Breast epithelium (tissue), 3 donors: ENCODE results near the gene MYO1D. TPM values are rescaled to one million over a fixed set of nuclear protein-coding genes. Genes with fewer than 3 reads are reported as not detected.

Experiments
- total RNA-seq, 3 donors: library from RNA; depleted of rRNA; stranded (reverse); fragments of >200 nt; gene quantifications; one replicate each; pipeline ENCODE4 v1.1.0, GENCODE V29; 2016

MYO1D gene
- total RNA-seq, 3 donors from 2014 or later, result 54.4 to 114 (median 76.7) TPM

Other genes with a start within 250 kb of the MYO1D start
- 100 to 1,000 TPM in 2 of 3 donors, 10 to 100 TPM in 1; 59.7 to 138 (median 129) TPM for gene TMEM98, start 51.0 kb upstream of the MYO1D start, total RNA-seq
- not detected for gene SPACA3, start 114.7 kb upstream of the MYO1D start, total RNA-seq